AG04450 (cell line): ENCODE data around the gene FYN. TPM values are rescaled to one million over a fixed set of nuclear protein-coding genes. Genes with fewer than 3 reads are reported as not detected.

Experiments used
- CTCF ChIA-PET: fragments of 300-600, 350-600 bp; formaldehyde crosslinking; extraction: SDS; loops from one replicate; lab custom pipeline; 2022; ENCODE audit warnings: antibody characterized with exemption, inconsistent platforms; lab: Charles Lee
- POLR2A ChIA-PET: fragments of 350-600 bp; formaldehyde crosslinking; extraction: SDS; loops from one replicate; lab custom pipeline; 2021; ENCODE audit warnings: antibody characterized with exemption, inconsistent platforms; lab: Yijun Ruan, JAX
- DNase-seq: peaks from one replicate; pipeline ENCODE4 v3.0.0-alpha.2; 2011; ENCODE audit warnings: low read depth, low spot score
- H3K27ac ChIP-seq: one replicate; pipeline ENCODE4 v1.5.1; 2012; ENCODE audit warnings: low read depth, low read length, control low read depth
- H3K27me3 ChIP-seq: one replicate; pipeline ENCODE4 v1.6.0; 2012; ENCODE audit warnings: low read length; ENCODE audit not compliant: control insufficient read depth, insufficient read depth
- H3K4me3 ChIP-seq: 2 replicates; pipeline ENCODE4 v1.5.1; 2011; ENCODE audit warnings: mild to moderate bottlenecking, low read depth, low read length, control low read depth
- H3K9me3 ChIP-seq: 2 replicates; pipeline ENCODE4 v1.5.1; 2012; ENCODE audit warnings: low read length; ENCODE audit not compliant: control insufficient read depth, insufficient read depth
- polyA plus RNA-seq: library from polyadenylated mRNA; depleted of rRNA; stranded (reverse); fragments of >200 nt; gene quantifications from 2 replicates; pipeline ENCODE4 v1.2.3, GENCODE V29; 2011
- TF ChIP-seq, protein P1 (sequence below): IDR thresholded peaks from 2 replicates; pipeline ENCODE4 v1.5.1; 2011; ENCODE audit warnings: low read depth, low read length, control low read depth, inconsistent platforms

The FYN gene
- polyA plus RNA-seq, 1 experiment, result 29.0 TPM

DNA sequence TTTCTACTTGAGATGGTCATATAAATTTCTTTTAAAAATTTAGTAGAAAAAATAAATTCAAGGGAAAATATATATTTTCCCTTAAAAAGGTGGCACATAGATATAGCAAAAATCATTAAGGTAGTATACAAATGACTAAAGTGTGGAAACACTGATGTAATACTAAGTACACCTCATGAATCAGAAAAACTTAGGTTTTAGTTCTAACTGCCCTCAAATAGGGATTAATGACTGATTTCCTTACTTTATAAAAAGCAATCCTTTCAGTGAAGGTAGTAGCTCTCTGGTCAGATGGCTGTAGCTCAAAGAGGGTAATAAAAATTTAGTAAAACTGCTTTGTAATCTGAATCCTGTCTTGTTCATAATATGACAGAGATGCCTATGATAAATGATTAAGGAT, 63.5 kb downstream of the FYN start:
- no peaks in the 10 kb centered on the region for H3K9me3 ChIP-seq
- no peak for DNase-seq
- no peak overlapping the region for H3K27ac ChIP-seq
- POLR2A ChIA-PET, result no interaction called here
- CTCF ChIA-PET, result no interaction called here
- TF ChIP-seq, protein P1, sequence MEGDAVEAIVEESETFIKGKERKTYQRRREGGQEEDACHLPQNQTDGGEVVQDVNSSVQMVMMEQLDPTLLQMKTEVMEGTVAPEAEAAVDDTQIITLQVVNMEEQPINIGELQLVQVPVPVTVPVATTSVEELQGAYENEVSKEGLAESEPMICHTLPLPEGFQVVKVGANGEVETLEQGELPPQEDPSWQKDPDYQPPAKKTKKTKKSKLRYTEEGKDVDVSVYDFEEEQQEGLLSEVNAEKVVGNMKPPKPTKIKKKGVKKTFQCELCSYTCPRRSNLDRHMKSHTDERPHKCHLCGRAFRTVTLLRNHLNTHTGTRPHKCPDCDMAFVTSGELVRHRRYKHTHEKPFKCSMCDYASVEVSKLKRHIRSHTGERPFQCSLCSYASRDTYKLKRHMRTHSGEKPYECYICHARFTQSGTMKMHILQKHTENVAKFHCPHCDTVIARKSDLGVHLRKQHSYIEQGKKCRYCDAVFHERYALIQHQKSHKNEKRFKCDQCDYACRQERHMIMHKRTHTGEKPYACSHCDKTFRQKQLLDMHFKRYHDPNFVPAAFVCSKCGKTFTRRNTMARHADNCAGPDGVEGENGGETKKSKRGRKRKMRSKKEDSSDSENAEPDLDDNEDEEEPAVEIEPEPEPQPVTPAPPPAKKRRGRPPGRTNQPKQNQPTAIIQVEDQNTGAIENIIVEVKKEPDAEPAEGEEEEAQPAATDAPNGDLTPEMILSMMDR, result no peak
- no peak overlapping the region for H3K4me3 ChIP-seq
- no peaks in the 10 kb centered on the region for H3K27me3 ChIP-seq

DNA sequence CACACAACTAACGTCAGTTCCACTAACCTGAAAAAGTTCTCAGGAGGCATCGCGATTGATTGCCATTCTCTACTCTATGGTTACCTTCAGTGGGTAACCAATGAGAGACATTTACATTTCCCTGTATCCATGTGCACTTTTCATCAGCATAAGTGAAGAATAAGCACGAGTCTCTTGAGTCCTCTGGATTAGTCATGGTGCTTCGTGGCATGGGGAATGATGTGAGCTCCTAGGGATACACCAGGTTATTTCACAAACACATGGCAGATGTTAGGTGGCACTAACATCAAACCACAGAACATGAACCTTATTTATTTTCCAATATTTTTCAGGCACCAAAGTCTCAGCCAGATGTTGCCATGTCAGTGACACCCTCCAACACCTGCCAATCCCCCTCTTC, 64.0 kb downstream of the FYN start:
- DNase-seq, result no peak
- H3K4me3 ChIP-seq, result no peak overlapping the region
- POLR2A ChIA-PET, result no interaction called here
- TF ChIP-seq, protein P1, result no peak
- no peaks in the 10 kb centered on the region for H3K9me3 ChIP-seq
- no peak overlapping the region for H3K27ac ChIP-seq
- CTCF ChIA-PET, result no interaction called here
- no peaks in the 10 kb centered on the region for H3K27me3 ChIP-seq

DNA sequence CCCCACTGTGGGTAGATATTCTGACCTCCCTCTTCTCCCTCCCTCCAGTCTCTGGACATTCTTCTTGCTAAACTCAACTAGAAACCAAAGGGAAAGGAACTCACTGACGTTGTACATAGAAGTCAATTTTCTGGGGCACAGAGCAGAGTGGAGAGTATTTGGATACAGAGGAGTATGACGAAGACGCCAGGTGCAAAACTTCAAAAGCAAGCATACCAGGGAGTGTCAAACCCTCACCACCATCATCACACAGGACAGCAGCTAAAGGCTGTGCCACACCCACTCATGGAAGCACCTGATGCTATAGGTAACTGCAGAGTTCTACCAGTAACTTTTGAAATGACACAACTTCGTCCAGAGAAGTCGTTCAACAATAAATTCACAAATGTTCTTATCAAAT, 64.8 kb downstream of the FYN start:
- DNase-seq, result no peak
- TF ChIP-seq, protein P1, result no peak
- no peak overlapping the region for H3K27ac ChIP-seq
- no peaks in the 10 kb centered on the region for H3K27me3 ChIP-seq
- ChIA-PET POLR2A (no interaction called here), CTCF (no interaction called here)
- H3K9me3 ChIP-seq, result no peaks in the 10 kb centered on the region
- no peak overlapping the region for H3K4me3 ChIP-seq

DNA sequence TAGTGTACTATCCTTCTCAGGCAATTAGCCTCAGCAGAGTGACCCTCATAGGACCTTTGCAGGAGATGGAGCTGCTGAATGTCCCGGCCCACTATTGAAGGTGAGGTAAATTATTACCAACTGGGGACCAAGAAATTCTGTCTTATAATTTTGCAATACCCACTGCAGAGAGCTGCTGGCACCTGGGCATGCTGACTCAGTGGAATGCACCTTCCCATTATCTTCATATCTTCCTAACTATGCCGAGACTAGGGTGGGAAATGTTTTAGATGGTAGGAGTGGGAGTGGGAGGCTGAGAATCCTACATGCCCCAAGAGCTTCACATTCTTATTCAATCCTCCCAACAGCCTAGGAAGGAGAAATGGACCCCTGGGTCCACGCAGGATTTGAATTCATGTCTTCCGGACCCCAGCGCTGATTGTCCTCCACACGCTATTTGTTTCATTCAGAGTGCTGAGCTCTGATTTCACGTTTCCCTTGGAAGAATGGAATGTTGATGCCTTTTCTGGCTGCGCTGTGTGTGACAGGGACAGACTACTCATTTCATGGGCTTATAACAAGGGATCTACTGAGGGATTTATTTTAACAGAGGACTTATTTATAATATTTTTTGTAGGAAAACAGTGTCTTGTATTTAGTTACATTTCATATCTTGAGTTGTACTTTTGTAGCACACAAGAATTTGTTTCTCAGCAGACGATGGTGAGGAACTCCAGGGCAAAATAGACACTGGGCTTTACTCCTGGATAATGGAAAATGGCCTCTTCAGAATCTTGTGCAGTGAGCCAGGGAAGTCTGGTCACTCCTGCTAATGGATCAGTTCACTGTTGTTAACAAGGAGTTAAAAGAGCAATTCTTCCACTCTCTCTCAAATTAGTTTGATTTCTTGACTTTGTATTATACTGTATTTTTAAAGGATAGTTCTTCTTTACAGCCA, 66.4 kb downstream of the FYN start:
- TF ChIP-seq, protein P1, result no peak
- POLR2A ChIA-PET, result no interaction called here
- no peak for DNase-seq
- Histone ChIP-seq H3K4me3 (no peak overlapping the region), H3K27ac (no peak overlapping the region), H3K9me3 (no peaks in the 10 kb centered on the region), H3K27me3 (no peaks in the 10 kb centered on the region)
- CTCF ChIA-PET, result no interaction called here

DNA sequence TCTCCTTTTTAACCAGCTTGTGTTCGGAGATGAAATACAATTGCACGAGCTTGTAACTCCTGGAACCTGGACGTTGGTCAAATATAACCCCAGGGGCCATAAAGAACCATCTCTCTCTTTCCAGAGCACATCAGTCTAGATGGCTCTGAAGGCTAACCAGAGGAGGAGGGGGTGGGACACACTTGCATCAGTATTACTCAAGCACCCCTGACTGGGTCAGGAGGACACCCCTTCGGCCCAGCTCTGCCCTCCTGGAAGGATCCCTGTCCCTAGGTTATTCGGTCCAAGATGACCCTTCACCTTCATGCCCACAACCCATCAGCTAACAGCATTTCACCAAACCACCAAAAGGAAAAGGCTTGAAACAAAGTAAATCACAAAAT, 67.1 kb downstream of the FYN start:
- Histone ChIP-seq H3K4me3 (no peak overlapping the region), H3K27me3 (no peaks in the 10 kb centered on the region), H3K27ac (no peak overlapping the region), H3K9me3 (no peaks in the 10 kb centered on the region)
- TF ChIP-seq, protein P1, result no peak
- ChIA-PET POLR2A (interaction anchor here (0.7 kb wide), 1 partner anchor 46 kb away, joined by 3 read pairs; no protein-coding TSS in a partner anchor), CTCF (no interaction called here)
- no peak for DNase-seq
